ENCODE results near the gene OCA2.
"Not testable (repeated sequence)": the region's sequence is repeated elsewhere in the genome, so short reads cannot be mapped to it uniquely, and the experiment has no call there.

Gene OCA2

GRCh38 chr15:28098766-28099554 is at the start of gene OCA2:
TSS of gene OCA2 (minus strand) at chr15:28099315. CDS start at chr15:28081874, 17,441 bp downstream.
- DNase-seq, result peak; percentile 91

GRCh38 chr15:28147801-28148200 is 48.7 kb upstream of the OCA2 start:
- no peak for DNase-seq

GRCh38 chr15:28145419-28145818 is 46.3 kb upstream of the OCA2 start:
- not testable (repeated sequence) for DNase-seq

GRCh38 chr15:28140062-28140461 is 40.9 kb upstream of the OCA2 start:
- no peak for DNase-seq

GRCh38 chr15:28137408-28138039 is 38.4 kb upstream of the OCA2 start:
- not testable (repeated sequence) for DNase-seq

- DNase-seq, result peak; percentile 7
Observed at GRCh38 chr15:28136236-28136904, 37.3 kb upstream of the OCA2 start.

- DNase-seq, result no peak
Observed at GRCh38 chr15:28133281-28133680, 34.2 kb upstream of the OCA2 start.

GRCh38 chr15:28132524-28133275 is 33.6 kb upstream of the OCA2 start:
- no peak for DNase-seq

- DNase-seq, result no peak
Observed at GRCh38 chr15:28131946-28132345, 32.8 kb upstream of the OCA2 start.

GRCh38 chr15:28131400-28131799 is 32.3 kb upstream of the OCA2 start:
- no peak for DNase-seq

GRCh38 chr15:28130651-28131050 is 31.5 kb upstream of the OCA2 start:
- no peak for DNase-seq

- DNase-seq, result no peak
Observed at GRCh38 chr15:28129231-28129848, 30.2 kb upstream of the OCA2 start.

GRCh38 chr15:28128031-28128430 is 28.9 kb upstream of the OCA2 start:
- no peak for DNase-seq

- no peak for DNase-seq
Observed at GRCh38 chr15:28127036-28127435, 27.9 kb upstream of the OCA2 start.

- DNase-seq, result no peak
Observed at GRCh38 chr15:28125673-28126651, 26.8 kb upstream of the OCA2 start.

GRCh38 chr15:28124841-28125240 is 25.7 kb upstream of the OCA2 start:
- peak; percentile 40 for DNase-seq

- DNase-seq, result peak; percentile 93
Observed at GRCh38 chr15:28123408-28124023, 24.4 kb upstream of the OCA2 start.

GRCh38 chr15:28122038-28122949 is 23.2 kb upstream of the OCA2 start:
- DNase-seq, result peak; percentile 38

GRCh38 chr15:28121577-28121976 is 22.5 kb upstream of the OCA2 start:
- not testable (repeated sequence) for DNase-seq

GRCh38 chr15:28120359-28120640 is 21.2 kb upstream of the OCA2 start:
- DNase-seq, result no peak

All from islet precursor cell (in vitro differentiated cells).